ENCODE data around the gene TRIM44.

DNA sequence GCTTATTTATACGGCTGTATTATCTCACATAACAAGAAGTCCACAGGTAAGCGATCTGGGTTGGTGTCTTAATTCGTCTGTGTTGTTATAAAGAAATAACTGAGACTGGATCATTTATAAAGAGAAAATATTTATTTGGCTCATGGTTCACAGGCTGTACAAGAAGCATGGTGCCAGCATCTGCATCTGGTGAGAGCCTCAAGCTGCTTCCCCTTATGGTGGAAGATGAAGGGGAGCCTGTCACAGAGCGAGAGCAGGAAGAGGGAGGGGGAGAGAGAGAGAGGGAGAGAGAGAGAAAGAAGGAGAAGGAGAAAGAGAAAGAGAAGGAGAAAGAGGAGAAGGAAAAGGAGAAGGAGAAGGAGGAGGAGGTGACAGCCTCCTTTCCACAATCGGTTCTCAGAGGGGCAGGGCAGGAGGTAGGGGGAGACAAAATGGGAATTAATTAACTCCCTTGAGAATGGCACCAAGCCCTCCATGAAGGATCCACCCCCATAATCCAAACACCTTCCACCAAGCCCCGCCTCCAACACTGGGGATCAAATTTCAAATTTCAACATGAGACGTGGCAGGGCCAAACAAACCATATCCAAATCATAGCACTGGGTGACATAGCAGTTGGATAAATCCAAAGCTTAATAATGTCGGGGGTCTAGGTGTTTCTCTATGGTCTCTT lies 15.0 kb upstream of the TRIM44 start:
- TF ChIP-seq, protein P1, sequence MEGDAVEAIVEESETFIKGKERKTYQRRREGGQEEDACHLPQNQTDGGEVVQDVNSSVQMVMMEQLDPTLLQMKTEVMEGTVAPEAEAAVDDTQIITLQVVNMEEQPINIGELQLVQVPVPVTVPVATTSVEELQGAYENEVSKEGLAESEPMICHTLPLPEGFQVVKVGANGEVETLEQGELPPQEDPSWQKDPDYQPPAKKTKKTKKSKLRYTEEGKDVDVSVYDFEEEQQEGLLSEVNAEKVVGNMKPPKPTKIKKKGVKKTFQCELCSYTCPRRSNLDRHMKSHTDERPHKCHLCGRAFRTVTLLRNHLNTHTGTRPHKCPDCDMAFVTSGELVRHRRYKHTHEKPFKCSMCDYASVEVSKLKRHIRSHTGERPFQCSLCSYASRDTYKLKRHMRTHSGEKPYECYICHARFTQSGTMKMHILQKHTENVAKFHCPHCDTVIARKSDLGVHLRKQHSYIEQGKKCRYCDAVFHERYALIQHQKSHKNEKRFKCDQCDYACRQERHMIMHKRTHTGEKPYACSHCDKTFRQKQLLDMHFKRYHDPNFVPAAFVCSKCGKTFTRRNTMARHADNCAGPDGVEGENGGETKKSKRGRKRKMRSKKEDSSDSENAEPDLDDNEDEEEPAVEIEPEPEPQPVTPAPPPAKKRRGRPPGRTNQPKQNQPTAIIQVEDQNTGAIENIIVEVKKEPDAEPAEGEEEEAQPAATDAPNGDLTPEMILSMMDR (IDR thresholded peaks at IDR 0.05): no peak
- no peak for TF ChIP-seq POLR2A (IDR thresholded peaks at IDR 0.05)
